PC-9 (cell line): ENCODE results near the gene TMPRSS4. TPM values are rescaled to one million over a fixed set of nuclear protein-coding genes. Genes with fewer than 3 reads are reported as not detected.

Experiments used
- BruUV-seq: library from RNA; stranded (reverse); fragments of 400-500 nt; replicated peaks from 2 replicates; lab custom pipeline; 2021; lab: Mats Ljungman, UMichigan
- CTCF ChIA-PET: fragments of 300-600 bp; sonication (Branson Sonifier 250); formaldehyde crosslinking; loops from one replicate; lab custom pipeline; 2022; ENCODE audit warnings: antibody characterized with exemption; lab: Charles Lee
- POLR2A ChIA-PET: fragments of 300-600 bp; sonication (Branson Sonifier 250); formaldehyde crosslinking; loops from one replicate; lab custom pipeline; 2022; ENCODE audit warnings: antibody characterized with exemption; ENCODE audit not compliant: unreplicated experiment; lab: Charles Lee
- DNase-seq, 2 experiments: peaks; one replicate each; pipeline versions ENCODE4 v3.0.0 to v3.0.0-alpha.2; 2015 to 2022; ENCODE audit warnings: mixed read lengths in 1 of 2
- H2AFZ ChIP-seq: fragments of 200-600 bp; sonication (generic); 2 replicates; pipeline ENCODE4 v1.8.1; 2017; ENCODE audit warnings: antibody characterized with exemption
- H3F3A ChIP-seq: fragments of 200-600 bp; sonication (generic); 2 replicates; pipeline ENCODE4 v1.8.1; 2017; ENCODE audit warnings: antibody characterized with exemption, mild to moderate bottlenecking, low read depth; ENCODE audit not compliant: insufficient read depth
- H3K27ac ChIP-seq: fragments of 200-600 bp; sonication (generic); 2 replicates; pipeline ENCODE4 v1.6.1; 2016; ENCODE audit warnings: mixed run types
- H3K27me3 ChIP-seq: fragments of 200-600 bp; sonication (generic); 2 replicates; pipeline ENCODE4 v1.6.1; 2016; ENCODE audit warnings: low read depth, mixed run types; ENCODE audit not compliant: insufficient read depth
- H3K36me3 ChIP-seq: fragments of 200-600 bp; sonication (generic); 2 replicates; pipeline ENCODE4 v1.6.1; 2016; ENCODE audit warnings: low read depth, mixed run types
- H3K4me1 ChIP-seq: fragments of 200-600 bp; sonication (generic); replicated peaks from 2 replicates; pipeline ENCODE4 v1.6.1; 2016; ENCODE audit warnings: mixed run types; ENCODE audit not compliant: insufficient read depth
- H3K4me2 ChIP-seq: fragments of 200-600 bp; sonication (generic); 2 replicates; pipeline ENCODE4 v1.6.1; 2017; ENCODE audit warnings: mixed run types
- H3K4me3 ChIP-seq: fragments of 200-600 bp; sonication (generic); 2 replicates; pipeline ENCODE4 v1.6.1; 2016; ENCODE audit warnings: mixed run types
- H3K79me2 ChIP-seq: fragments of 200-600 bp; sonication (generic); 2 replicates; pipeline ENCODE4 v1.6.1; 2017; ENCODE audit warnings: low read depth, mixed run types
- H3K9me2 ChIP-seq: fragments of 200-600 bp; sonication (generic); 2 replicates; pipeline ENCODE4 v1.8.1; 2017; ENCODE audit warnings: mild to moderate bottlenecking; ENCODE audit not compliant: insufficient read depth
- H3K9me3 ChIP-seq: fragments of 200-600 bp; sonication (generic); 2 replicates; pipeline ENCODE4 v1.8.1; 2016; ENCODE audit warnings: low read depth; ENCODE audit not compliant: insufficient read depth
- H4K20me1 ChIP-seq: fragments of 200-600 bp; sonication (generic); 2 replicates; pipeline ENCODE4 v1.8.1; 2017; ENCODE audit not compliant: insufficient read depth
- CTCF ChIP-seq: fragments of 200-600 bp; sonication (generic); conservative IDR thresholded peaks from 2 replicates; pipeline ENCODE4 v1.6.1; 2017; ENCODE audit warnings: mixed run types, antibody characterized with exemption, mild to moderate bottlenecking, moderate library complexity
- EZH2 ChIP-seq: fragments of 200-600 bp; sonication (generic); IDR thresholded peaks from 2 replicates; pipeline ENCODE4 v1.8.0; 2017; ENCODE audit warnings: antibody characterized with exemption, low read depth
- intact Hi-C: fragments of 100-400 bp; cut with micrococcal nuclease; formaldehyde crosslinking; loops from one replicate; pipeline ENCODE4 v1.10.0; 2022; ENCODE audit not compliant: unreplicated experiment
- total RNA-seq: library from RNA; stranded (reverse); gene quantifications from 2 replicates; pipeline ENCODE4 v1.2.3, GENCODE V29; 2021

The TMPRSS4 gene
- total RNA-seq, 1 experiment from 2014 or later, result 27.6 TPM

- no peak for TF ChIP-seq CTCF
- no peak for TF ChIP-seq EZH2
- peaks cover 16% of the 10 kb centered on the region for H3K4me1 ChIP-seq
- DNase-seq, result no peak
- no peaks in the 10 kb centered on the region for H3K79me2 ChIP-seq
- ChIA-PET POLR2A (no interaction called here), CTCF (no interaction called here)
- no peaks in the 10 kb centered on the region for H3K36me3 ChIP-seq
- no peaks in the 10 kb centered on the region for H3F3A ChIP-seq
- no peak overlapping the region for H3K4me3 ChIP-seq
- intact Hi-C loops, result no loop called here
- H3K27me3 ChIP-seq, result no peaks in the 10 kb centered on the region
- H4K20me1 ChIP-seq, result no peaks in the 10 kb centered on the region
- no peak overlapping the region for H2AFZ ChIP-seq
- H3K9me3 ChIP-seq, result no peaks in the 10 kb centered on the region
- BruUV-seq, result no TSS peak
- 0 out of 2 replicates have a peak overlapping the region, but pooled peaks have one; percentile 27 for H3K4me2 ChIP-seq
- no peak overlapping the region for H3K27ac ChIP-seq
- no peaks in the 10 kb centered on the region for H3K9me2 ChIP-seq
Observed at GRCh38 chr11:118111744-118112035, 34.8 kb downstream of the TMPRSS4 start.

GRCh38 chr11:118112711-118113430 lies 36.0 kb downstream of the TMPRSS4 start:
- CTCF ChIA-PET, result interaction anchor here (0.7 kb wide), 1 partner anchor 292 kb away, joined by 3 read pairs; no protein-coding TSS in a partner anchor

GRCh38 chr11:118114266-118114665 lies 37.4 kb downstream of the TMPRSS4 start:
- no peak for DNase-seq
- no peaks in the 10 kb centered on the region for H3K36me3 ChIP-seq

More at GRCh38 chr11:118112711-118113430, 36.0 kb downstream of the TMPRSS4 start:
- POLR2A ChIA-PET, result no interaction called here
- intact Hi-C loops, result no loop called here
- Histone ChIP-seq H3K27ac (no peak overlapping the region), H3K36me3 (no peaks in the 10 kb centered on the region), H3K27me3 (no peaks in the 10 kb centered on the region), H3K4me2 (no peak overlapping the region), H3F3A (no peaks in the 10 kb centered on the region), H3K9me2 (no peaks in the 10 kb centered on the region), H3K4me1 (peaks cover 11% of the 10 kb centered on the region), H3K79me2 (no peaks in the 10 kb centered on the region), H3K9me3 (no peaks in the 10 kb centered on the region), H3K4me3 (no peak overlapping the region), H4K20me1 (no peaks in the 10 kb centered on the region), H2AFZ (no peak overlapping the region)
- BruUV-seq, result no TSS peak
- DNase-seq, result no peak
- TF ChIP-seq EZH2, result no peak
- no peak for TF ChIP-seq CTCF

More at GRCh38 chr11:118114266-118114665, 37.4 kb downstream of the TMPRSS4 start:
- ChIA-PET POLR2A (no interaction called here), CTCF (interaction anchor here (0.6 kb wide), 1 partner anchor 567 kb away, joined by 17 read pairs; no protein-coding TSS in a partner anchor)
- Histone ChIP-seq H2AFZ (no peak overlapping the region), H3K79me2 (no peaks in the 10 kb centered on the region), H3K9me2 (no peaks in the 10 kb centered on the region), H3K4me3 (no peak overlapping the region), H3K9me3 (no peaks in the 10 kb centered on the region), H3F3A (no peaks in the 10 kb centered on the region), H3K4me2 (no peak overlapping the region), H3K27me3 (no peaks in the 10 kb centered on the region), H3K4me1 (peaks cover 11% of the 10 kb centered on the region), H3K27ac (no peak overlapping the region), H4K20me1 (no peaks in the 10 kb centered on the region)
- BruUV-seq, result no TSS peak
- intact Hi-C loops, result no loop called here
- no peak for TF ChIP-seq CTCF
- TF ChIP-seq EZH2, result no peak
